Thyroid gland (tissue), 4 donors: ENCODE data around the gene PCBP3. TPM values are rescaled to one million over a fixed set of nuclear protein-coding genes. Genes with fewer than 3 reads are reported as not detected.

Source experiments
- DNase-seq, 2 donors: peaks; one replicate each; pipeline ENCODE4 v3.0.0-alpha.2; 2019
- H3K27ac ChIP-seq, 3 donors: fragments of 200-600 bp; sonication (generic); 1 replicate in 2 of 3; 2 replicates in 1 of 3; pipeline ENCODE4 v1.5.1; 2016 to 2019; ENCODE audit warnings: mild to moderate bottlenecking in 1 of 3, moderate library complexity in 1 of 3
- H3K27me3 ChIP-seq: fragments of 200-600 bp; sonication (generic); one replicate; pipeline ENCODE4 v1.5.1; 2019
- H3K36me3 ChIP-seq, 2 donors: fragments of 200-600 bp; sonication (generic); one replicate each; pipeline ENCODE4 v1.5.1; 2016 to 2019
- H3K4me1 ChIP-seq, 2 donors: fragments of 200-600 bp; sonication (generic); one replicate each; pipeline ENCODE4 v1.5.1; 2017 to 2019
- H3K4me3 ChIP-seq, 3 donors: fragments of 200-600 bp; sonication (generic); replicated peaks in 1 of 3; 1 replicate in 2 of 3; 2 replicates in 1 of 3; pipeline ENCODE4 v1.5.1; 2016; ENCODE audit warnings: mild to moderate bottlenecking in 1 of 3
- H3K9me3 ChIP-seq: fragments of 200-600 bp; sonication (generic); one replicate; pipeline ENCODE4 v1.5.1; 2017
- CTCF ChIP-seq, 6 experiments: fragments of 200-600 bp in 3 of 6; fragments of 450-650 bp in 3 of 6; sonication (generic) in 3 of 6; IDR thresholded peaks; one replicate each; pipeline ENCODE4 v1.5.1; 2016 to 2019; ENCODE audit warnings: antibody characterized with exemption in 6 of 6, mild to moderate bottlenecking in 2 of 6, inconsistent platforms in 1 of 6, moderate library complexity in 1 of 6
- POLR2A ChIP-seq, 2 donors: fragments of 450-650 bp; IDR thresholded peaks; one replicate each; pipeline ENCODE4 v1.6.1; 2017; ENCODE audit warnings: antibody characterized with exemption in 2 of 2, mild to moderate bottlenecking in 2 of 2, moderate library complexity in 1 of 2
- WGBS, 2 donors: methylation state at CpG; one replicate each; pipeline ENCODE4 v1.1.5; 2017; 5-methylcytosine and 5-hydroxymethylcytosine counted together
- intact Hi-C: fragments of 100-400 bp; cut with DNase I; formaldehyde crosslinking; loops from one replicate; pipeline ENCODE4 v1.15.1; 2023
- total RNA-seq, 4 donors: library from RNA; depleted of rRNA; stranded (reverse); fragments of >200 nt; gene quantifications; one replicate each; pipeline ENCODE4 v1.2.3, GENCODE V29; 2016

PCBP3 gene
- total RNA-seq, 4 donors from 2014 or later = 0.33 to 0.98 (median 0.54) TPM; not detected in 1

- intact Hi-C loops = no loop called here
- Histone ChIP-seq H3K4me1 (no peaks in the 10 kb centered on the region), H3K27me3 (no peaks in the 10 kb centered on the region), H3K27ac (no peak overlapping the region), H3K9me3 (no peaks in the 10 kb centered on the region), H3K4me3 (no peak overlapping the region), H3K36me3 (no peaks in the 10 kb centered on the region)
- TF ChIP-seq POLR2A (IDR thresholded peaks at IDR 0.05) (no peak), CTCF (IDR thresholded peaks at IDR 0.05) (no peak)
- 45 to 72% methylated on average over 3 of the region's 3 CpGs for WGBS, 2 donors
- DNase-seq = peak in 1 of 2 donors; percentile 3
Observed at GRCh38 chr21:45698493-45699184, 55.1 kb downstream of the PCBP3 start.

DNA sequence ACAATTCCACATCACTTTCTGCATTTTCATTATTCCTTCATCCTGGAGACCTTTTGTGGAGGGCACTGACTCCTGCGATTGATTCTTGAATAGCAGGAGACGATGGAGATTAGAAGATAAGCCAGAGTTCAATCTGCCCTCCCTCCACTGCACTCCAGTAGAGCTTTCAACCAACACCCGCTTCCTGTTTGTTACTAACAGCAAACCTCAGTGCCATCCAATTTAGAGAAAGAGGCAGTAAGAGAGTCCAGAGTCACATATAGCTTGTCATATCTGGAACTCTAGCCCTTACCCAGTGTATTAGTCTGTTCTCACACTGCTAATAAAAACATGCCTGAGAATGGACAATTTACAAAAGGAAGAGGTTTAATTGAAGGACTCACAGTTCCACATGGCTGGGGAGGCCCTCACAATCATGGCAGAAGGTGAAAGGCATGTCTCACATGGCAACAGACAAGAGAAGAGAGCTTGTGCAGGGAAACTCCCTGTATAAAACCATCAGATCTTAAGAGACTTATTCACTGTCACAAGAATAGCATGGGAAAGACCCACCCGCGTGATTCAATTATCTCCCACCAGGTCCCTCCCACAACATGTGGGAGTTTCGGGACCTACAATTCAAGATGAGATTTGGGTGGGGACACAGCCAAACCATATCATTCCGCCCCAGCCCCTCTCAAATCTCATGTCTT lies 55.9 kb downstream of the PCBP3 start:
- Histone ChIP-seq H3K9me3 (no peaks in the 10 kb centered on the region), H3K4me1 (no peaks in the 10 kb centered on the region), H3K36me3 (no peaks in the 10 kb centered on the region), H3K27ac (no peak overlapping the region), H3K27me3 (no peaks in the 10 kb centered on the region), H3K4me3 (no peak overlapping the region)
- no peak for TF ChIP-seq CTCF (IDR thresholded peaks at IDR 0.05)
- no peak for TF ChIP-seq POLR2A (IDR thresholded peaks at IDR 0.05)
- no peak for DNase-seq
- 88 to 90% methylated on average over 7 of the region's 7 CpGs for WGBS, 2 donors
- intact Hi-C loops = no loop called here

GRCh38 chr21:45699966-45700365 lies 56.4 kb downstream of the PCBP3 start:
- H3K27me3 ChIP-seq = no peaks in the 10 kb centered on the region
- WGBS, 2 donors = 91 to 97% methylated on average over 1 of the region's 1 CpG
- no peak for DNase-seq
- no peaks in the 10 kb centered on the region for H3K9me3 ChIP-seq
- no peak overlapping the region for H3K4me3 ChIP-seq
- no peak overlapping the region for H3K27ac ChIP-seq
- TF ChIP-seq CTCF (IDR thresholded peaks at IDR 0.05) (no peak), POLR2A (IDR thresholded peaks at IDR 0.05) (no peak)
- no peaks in the 10 kb centered on the region for H3K36me3 ChIP-seq
- H3K4me1 ChIP-seq = no peaks in the 10 kb centered on the region
- intact Hi-C loops = no loop called here

DNA sequence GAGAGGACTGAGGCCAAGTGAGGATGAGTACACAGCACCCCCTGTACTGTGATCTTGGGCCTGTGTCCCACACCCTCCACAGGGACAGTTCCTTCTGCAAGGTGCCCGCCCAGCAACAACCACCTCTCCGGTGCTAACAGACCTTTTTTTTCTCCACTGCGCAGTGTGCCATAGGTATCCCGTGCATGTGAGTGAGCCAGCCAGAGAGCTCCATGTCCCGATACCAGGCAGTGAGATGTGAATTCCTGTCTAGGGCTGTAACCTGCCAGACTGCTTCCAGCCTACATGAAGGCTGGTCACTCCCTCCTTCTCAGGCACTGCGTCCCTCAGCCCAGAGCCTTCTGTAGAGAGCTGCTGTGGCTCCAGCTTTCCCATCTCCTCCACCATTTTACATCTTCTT lies 56.9 kb downstream of the PCBP3 start:
- TF ChIP-seq CTCF (IDR thresholded peaks at IDR 0.05) (no peak), POLR2A (IDR thresholded peaks at IDR 0.05) (no peak)

More for the DNA sequence above, 56.9 kb downstream of the PCBP3 start:
- Histone ChIP-seq H3K4me1 (no peaks in the 10 kb centered on the region), H3K27ac (no peak overlapping the region), H3K4me3 (no peak overlapping the region), H3K27me3 (no peaks in the 10 kb centered on the region), H3K36me3 (no peaks in the 10 kb centered on the region), H3K9me3 (no peaks in the 10 kb centered on the region)
- no peak for DNase-seq
- WGBS, 2 donors = 90 to 91% methylated on average over 6 of the region's 6 CpGs
- intact Hi-C loops = no loop called here
